Measurements from ENCODE around the gene CALML3.

Gene CALML3

GRCh38 chr10:5545011-5545410, 20.2 kb downstream of the CALML3 start:
- DNase-seq: no peak

GRCh38 chr10:5545426-5545777, 20.6 kb downstream of the CALML3 start:
- DNase-seq: no peak

- DNase-seq: no peak
These were observed 21.3 kb downstream of the CALML3 start for GRCh38 chr10:5545778-5546710.

- no peak for DNase-seq
These were observed 22.3 kb downstream of the CALML3 start for GRCh38 chr10:5546891-5547680.

GRCh38 chr10:5547681-5547930, 22.8 kb downstream of the CALML3 start:
- no peak for DNase-seq

- DNase-seq: no peak
These were observed 23.3 kb downstream of the CALML3 start for GRCh38 chr10:5547931-5548660.

GRCh38 chr10:5549462-5550249, 24.9 kb downstream of the CALML3 start:
- no peak for DNase-seq

- DNase-seq: no peak
These were observed 25.4 kb downstream of the CALML3 start for GRCh38 chr10:5550250-5550545.

- no peak for DNase-seq
These were observed 26.1 kb downstream of the CALML3 start for GRCh38 chr10:5550621-5551530.

GRCh38 chr10:5551531-5552375, 27.0 kb downstream of the CALML3 start:
- no peak for DNase-seq

- no peak for DNase-seq
These were observed 27.9 kb downstream of the CALML3 start for GRCh38 chr10:5552376-5553321.

- DNase-seq: no peak
These were observed 28.8 kb downstream of the CALML3 start for GRCh38 chr10:5553400-5554170.

GRCh38 chr10:5555021-5555510, 30.3 kb downstream of the CALML3 start:
- no peak for DNase-seq

- DNase-seq: no peak
These were observed 31.1 kb downstream of the CALML3 start for GRCh38 chr10:5555881-5556280.

GRCh38 chr10:5556576-5556975, 31.8 kb downstream of the CALML3 start:
- DNase-seq: no peak

- no peak for DNase-seq
These were observed 32.4 kb downstream of the CALML3 start for GRCh38 chr10:5557040-5557721.

GRCh38 chr10:5557799-5558771, 33.3 kb downstream of the CALML3 start:
- no peak for DNase-seq
